ENCODE measurements around the gene IGFBP7. TPM values are rescaled to one million over a fixed set of nuclear protein-coding genes. Genes with fewer than 3 reads are reported as not detected.

The IGFBP7 gene
- total and polyA plus RNA-seq, 4 donors, result 60.5 to 216 (median 205) TPM

DNA sequence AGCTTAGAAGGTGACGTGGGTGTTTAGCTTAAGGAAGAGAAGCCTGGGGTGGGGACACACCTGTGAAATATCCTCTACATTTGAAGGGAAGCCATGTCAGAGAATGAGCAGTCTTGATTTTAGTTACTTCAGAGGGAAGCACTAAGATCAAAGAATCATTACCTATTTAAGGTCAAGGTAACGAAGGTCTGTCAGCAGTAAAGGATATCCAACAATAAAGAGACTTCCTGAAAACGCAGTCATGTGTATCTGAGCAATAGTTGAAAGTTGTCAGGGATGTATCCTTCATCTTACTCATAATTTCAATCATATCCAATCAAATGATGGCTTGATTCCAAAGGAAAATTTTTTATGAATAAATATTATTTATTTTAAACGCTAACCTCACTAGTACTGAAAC is 33.5 kb downstream of the IGFBP7 start (continued):
- no peak for TF ChIP-seq GABPA (IDR thresholded peaks at IDR 0.05 in 1 of 2, conservative IDR thresholded peaks at IDR 0.05 in 1 of 2)

DNA sequence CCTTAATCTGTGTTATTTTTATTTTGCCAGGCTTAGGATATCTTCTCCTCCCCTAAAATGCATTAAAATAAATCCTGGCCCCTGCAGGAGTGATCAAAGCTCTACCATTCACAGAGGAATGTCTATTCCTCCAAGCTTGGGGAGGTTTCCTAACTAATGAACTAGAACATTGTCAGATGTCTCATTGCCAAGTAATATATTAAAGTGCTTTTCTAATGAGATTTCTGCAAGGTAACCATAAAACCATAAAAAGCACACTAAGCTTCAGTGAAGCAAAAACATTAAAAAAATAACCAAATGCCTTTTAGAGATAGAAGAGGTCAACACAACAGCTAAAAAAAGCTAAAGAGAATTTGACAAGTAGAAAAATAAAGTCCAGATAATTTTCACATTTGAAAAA is 34.8 kb downstream of the IGFBP7 start:
- no peak overlapping the region for H3K9ac ChIP-seq (ENCODE audit: low read depth in 1 of 2, low read length in 2 of 2)
- H3K27me3 ChIP-seq (ENCODE audit: control insufficient read depth in 4 of 4, insufficient read depth in 4 of 4, low read length in 3 of 4), result no peaks in the 10 kb centered on the region
- H3K4me3 ChIP-seq (ENCODE audit: low read depth in 1 of 3, low read length in 3 of 3), result no peak overlapping the region
- H3K27ac ChIP-seq (ENCODE audit: low read depth in 1 of 2, low read length in 2 of 2), result no peak overlapping the region
- no peaks in the 10 kb centered on the region for H3K9me3 ChIP-seq (ENCODE audit: control insufficient read depth in 4 of 4, low read length in 3 of 4)
- DNase-seq (ENCODE audit: low spot score), result no peak
- no peak for TF ChIP-seq CTCF (IDR thresholded peaks at IDR 0.05; ENCODE audit: low read depth, low read length, missing input control)
- H3K4me1 ChIP-seq (ENCODE audit: control insufficient read depth in 4 of 4, insufficient read depth in 4 of 4, low read length in 3 of 4), result no peaks in the 10 kb centered on the region
- H3K36me3 ChIP-seq (ENCODE audit: control insufficient read depth in 4 of 4, insufficient read depth in 3 of 4, low read depth in 1 of 4, low read length in 3 of 4), result no peaks in the 10 kb centered on the region

DNA sequence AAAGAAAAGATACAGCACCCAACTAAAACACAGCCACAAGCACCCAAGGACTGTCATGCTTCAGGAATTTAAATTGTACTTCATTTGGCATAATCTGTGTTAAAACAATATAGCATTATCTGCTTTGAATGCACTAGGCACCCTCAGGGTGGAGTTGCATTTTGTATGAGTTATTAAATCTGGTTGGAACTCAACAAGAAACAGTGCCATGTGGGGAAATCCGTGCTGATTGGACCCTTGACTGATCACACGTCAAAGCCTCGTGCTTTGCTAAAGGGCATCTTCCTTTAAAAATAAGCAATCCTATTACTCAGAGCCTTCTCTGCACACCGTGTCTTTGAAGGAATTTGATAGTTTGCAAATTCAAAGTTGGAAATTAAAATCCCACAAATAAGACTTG is 35.4 kb downstream of the IGFBP7 start:
- DNase-seq (ENCODE audit: low spot score), result no peak

More for the DNA sequence above, 35.4 kb downstream of the IGFBP7 start:
- Histone ChIP-seq H3K27ac (ENCODE audit: low read depth in 1 of 2, low read length in 2 of 2) (no peak overlapping the region), H3K4me1 (ENCODE audit: control insufficient read depth in 4 of 4, insufficient read depth in 4 of 4, low read length in 3 of 4) (no peaks in the 10 kb centered on the region), H3K9ac (ENCODE audit: low read depth in 1 of 2, low read length in 2 of 2) (no peak overlapping the region), H3K9me3 (ENCODE audit: control insufficient read depth in 4 of 4, low read length in 3 of 4) (no peaks in the 10 kb centered on the region), H3K27me3 (ENCODE audit: control insufficient read depth in 4 of 4, insufficient read depth in 4 of 4, low read length in 3 of 4) (no peaks in the 10 kb centered on the region), H3K36me3 (ENCODE audit: control insufficient read depth in 4 of 4, insufficient read depth in 3 of 4, low read depth in 1 of 4, low read length in 3 of 4) (no peaks in the 10 kb centered on the region), H3K4me3 (ENCODE audit: low read depth in 1 of 3, low read length in 3 of 3) (no peak overlapping the region)
- no peak for TF ChIP-seq RAD21 (IDR thresholded peaks at IDR 0.05)
- TF ChIP-seq EGR1 (IDR thresholded peaks at IDR 0.05; ENCODE audit: low read depth in 2 of 2), result no peak
- no peak for TF ChIP-seq CTCF (IDR thresholded peaks at IDR 0.05; ENCODE audit: low read depth, low read length, missing input control)
- TF ChIP-seq, protein P1, sequence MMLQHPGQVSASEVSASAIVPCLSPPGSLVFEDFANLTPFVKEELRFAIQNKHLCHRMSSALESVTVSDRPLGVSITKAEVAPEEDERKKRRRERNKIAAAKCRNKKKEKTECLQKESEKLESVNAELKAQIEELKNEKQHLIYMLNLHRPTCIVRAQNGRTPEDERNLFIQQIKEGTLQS (IDR thresholded peaks at IDR 0.05), result no peak
- TF ChIP-seq ZBTB33 (IDR thresholded peaks at IDR 0.05), result no peak
- no peak for TF ChIP-seq FOXA2 (IDR thresholded peaks at IDR 0.05)
- 33% methylated on average over 4 of the region's 4 CpGs for WGBS

Measured in liver (tissue), 9 donors.